Thyroid gland (tissue), 4 donors: ENCODE results near the gene TCF7L2. TPM values are rescaled to one million over a fixed set of nuclear protein-coding genes. Genes with fewer than 3 reads are reported as not detected.

Experiments
- DNase-seq, 2 donors: peaks; one replicate each; pipeline ENCODE4 v3.0.0-alpha.2; 2019
- H3K27ac ChIP-seq, 3 donors: fragments of 200-600 bp; sonication (generic); 1 replicate in 2 of 3; 2 replicates in 1 of 3; pipeline ENCODE4 v1.5.1; 2016 to 2019; ENCODE audit warnings: mild to moderate bottlenecking in 1 of 3, moderate library complexity in 1 of 3
- H3K27me3 ChIP-seq: fragments of 200-600 bp; sonication (generic); one replicate; pipeline ENCODE4 v1.5.1; 2019
- H3K36me3 ChIP-seq, 2 donors: fragments of 200-600 bp; sonication (generic); one replicate each; pipeline ENCODE4 v1.5.1; 2016 to 2019
- H3K4me1 ChIP-seq, 2 donors: fragments of 200-600 bp; sonication (generic); one replicate each; pipeline ENCODE4 v1.5.1; 2017 to 2019
- H3K4me3 ChIP-seq, 3 donors: fragments of 200-600 bp; sonication (generic); replicated peaks in 1 of 3; 1 replicate in 2 of 3; 2 replicates in 1 of 3; pipeline ENCODE4 v1.5.1; 2016; ENCODE audit warnings: mild to moderate bottlenecking in 1 of 3
- H3K9me3 ChIP-seq: fragments of 200-600 bp; sonication (generic); one replicate; pipeline ENCODE4 v1.5.1; 2017
- POLR2A ChIP-seq, 2 donors: fragments of 450-650 bp; IDR thresholded peaks; one replicate each; pipeline ENCODE4 v1.6.1; 2017; ENCODE audit warnings: antibody characterized with exemption in 2 of 2, mild to moderate bottlenecking in 2 of 2, moderate library complexity in 1 of 2
- WGBS, 2 donors: methylation state at CpG; one replicate each; pipeline ENCODE4 v1.1.5; 2017; 5-methylcytosine and 5-hydroxymethylcytosine counted together
- intact Hi-C: fragments of 100-400 bp; cut with DNase I; formaldehyde crosslinking; loops from one replicate; pipeline ENCODE4 v1.15.1; 2023
- total RNA-seq, 4 donors: library from RNA; depleted of rRNA; stranded (reverse); fragments of >200 nt; gene quantifications; one replicate each; pipeline ENCODE4 v1.2.3, GENCODE V29; 2016
- TF ChIP-seq, protein P1 (sequence below), 6 experiments: fragments of 200-600 bp in 3 of 6; fragments of 450-650 bp in 3 of 6; sonication (generic) in 3 of 6; IDR thresholded peaks; one replicate each; pipeline ENCODE4 v1.5.1; 2016 to 2019; ENCODE audit warnings: antibody characterized with exemption in 6 of 6, mild to moderate bottlenecking in 2 of 6, inconsistent platforms in 1 of 6, moderate library complexity in 1 of 6

The TCF7L2 gene
- total RNA-seq, 4 donors from 2014 or later: 16.2 to 67.1 (median 25.3) TPM

DNA sequence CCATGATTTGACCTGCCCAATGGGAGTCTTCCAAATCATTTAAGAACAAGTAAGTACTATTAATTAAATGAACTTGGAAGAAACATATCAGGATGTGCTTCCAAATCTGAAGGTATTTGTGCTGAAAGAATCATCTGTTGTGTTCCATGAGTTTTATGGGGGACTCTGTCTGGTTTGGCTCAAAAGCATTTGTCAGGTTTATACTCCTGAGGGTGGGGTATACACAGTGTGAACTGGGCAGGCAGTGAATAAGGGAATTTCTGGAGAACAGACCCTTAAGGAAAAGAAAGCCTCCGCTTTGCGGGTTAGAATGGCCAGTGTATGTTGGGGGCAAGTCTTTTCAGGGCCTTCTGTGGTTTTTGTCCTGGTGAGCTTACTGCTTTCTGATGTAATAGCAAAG, 29.9 kb downstream of the TCF7L2 start:
- WGBS, 2 donors: 95 to 96% methylated on average over 2 of the region's 2 CpGs
- no peak for TF ChIP-seq POLR2A (IDR thresholded peaks at IDR 0.05)
- TF ChIP-seq, protein P1, sequence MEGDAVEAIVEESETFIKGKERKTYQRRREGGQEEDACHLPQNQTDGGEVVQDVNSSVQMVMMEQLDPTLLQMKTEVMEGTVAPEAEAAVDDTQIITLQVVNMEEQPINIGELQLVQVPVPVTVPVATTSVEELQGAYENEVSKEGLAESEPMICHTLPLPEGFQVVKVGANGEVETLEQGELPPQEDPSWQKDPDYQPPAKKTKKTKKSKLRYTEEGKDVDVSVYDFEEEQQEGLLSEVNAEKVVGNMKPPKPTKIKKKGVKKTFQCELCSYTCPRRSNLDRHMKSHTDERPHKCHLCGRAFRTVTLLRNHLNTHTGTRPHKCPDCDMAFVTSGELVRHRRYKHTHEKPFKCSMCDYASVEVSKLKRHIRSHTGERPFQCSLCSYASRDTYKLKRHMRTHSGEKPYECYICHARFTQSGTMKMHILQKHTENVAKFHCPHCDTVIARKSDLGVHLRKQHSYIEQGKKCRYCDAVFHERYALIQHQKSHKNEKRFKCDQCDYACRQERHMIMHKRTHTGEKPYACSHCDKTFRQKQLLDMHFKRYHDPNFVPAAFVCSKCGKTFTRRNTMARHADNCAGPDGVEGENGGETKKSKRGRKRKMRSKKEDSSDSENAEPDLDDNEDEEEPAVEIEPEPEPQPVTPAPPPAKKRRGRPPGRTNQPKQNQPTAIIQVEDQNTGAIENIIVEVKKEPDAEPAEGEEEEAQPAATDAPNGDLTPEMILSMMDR (IDR thresholded peaks at IDR 0.05): no peak

DNA sequence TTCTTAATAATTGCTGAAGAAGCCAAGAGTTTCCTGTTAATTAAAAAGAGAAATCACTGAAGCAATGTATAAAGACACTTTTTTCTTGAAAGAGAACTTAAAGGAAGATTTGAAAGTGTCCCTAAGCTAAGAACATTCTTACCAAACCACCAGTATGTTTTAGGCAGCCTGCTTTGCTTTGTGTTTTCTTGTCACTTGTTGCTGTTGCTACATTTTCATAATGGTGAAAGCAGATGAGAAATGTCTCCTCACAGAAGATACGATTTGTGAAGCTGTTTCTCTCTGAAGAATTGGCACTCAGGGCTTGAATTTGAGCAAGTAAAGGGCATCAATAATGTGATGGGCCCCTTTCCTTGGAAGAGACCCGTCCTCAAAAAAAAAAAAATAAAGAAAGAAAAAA, 30.9 kb downstream of the TCF7L2 start:
- peaks cover 13 to 21% of the 10 kb centered on the region in 2 donors for H3K4me1 ChIP-seq
- H3K9me3 ChIP-seq: no peaks in the 10 kb centered on the region
- WGBS, 2 donors: 68 to 76% methylated on average over 2 of the region's 2 CpGs
- H3K4me3 ChIP-seq: no peak overlapping the region
- intact Hi-C loops: no loop called here
- DNase-seq: no peak
- H3K36me3 ChIP-seq: no peaks in the 10 kb centered on the region
- TF ChIP-seq, protein P1 (IDR thresholded peaks at IDR 0.05): no peak
- no peak overlapping the region for H3K27ac ChIP-seq
- no peaks in the 10 kb centered on the region for H3K27me3 ChIP-seq

More for the DNA sequence above, 29.9 kb downstream of the TCF7L2 start:
- no peaks in the 10 kb centered on the region for H3K36me3 ChIP-seq
- H3K9me3 ChIP-seq: no peaks in the 10 kb centered on the region
- intact Hi-C loops: no loop called here
- H3K4me3 ChIP-seq: no peak overlapping the region
- no peak overlapping the region for H3K27ac ChIP-seq
- H3K27me3 ChIP-seq: no peaks in the 10 kb centered on the region
- H3K4me1 ChIP-seq: peaks cover 13 to 16% of the 10 kb centered on the region in 2 donors
- no peak for DNase-seq

DNA sequence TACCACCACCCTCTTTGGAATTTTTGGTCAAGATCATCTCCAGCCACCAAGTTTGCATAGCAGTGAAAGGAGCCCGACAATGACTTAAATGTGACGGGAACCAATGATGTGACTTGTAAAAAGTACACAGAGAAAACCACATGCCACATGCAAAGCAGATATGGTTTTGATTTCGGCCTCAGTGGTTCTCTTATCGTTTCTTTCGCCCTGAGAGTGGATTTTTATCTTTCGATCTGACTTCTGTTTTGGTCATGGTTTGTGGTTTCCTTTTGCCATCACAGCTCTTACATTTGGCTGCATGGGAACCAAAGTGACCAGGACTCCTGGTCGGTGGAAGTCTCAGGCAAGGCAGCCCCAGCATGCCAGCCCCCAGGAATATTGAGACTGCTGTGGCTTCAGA, 31.5 kb downstream of the TCF7L2 start:
- WGBS, 2 donors: 30 to 47% methylated on average over 7 of the region's 7 CpGs
- Histone ChIP-seq H3K27me3 (no peaks in the 10 kb centered on the region), H3K4me1 (peaks cover 13 to 21% of the 10 kb centered on the region in 2 donors), H3K4me3 (no peak overlapping the region), H3K36me3 (no peaks in the 10 kb centered on the region), H3K9me3 (no peaks in the 10 kb centered on the region), H3K27ac (no peak overlapping the region)
- TF ChIP-seq, protein P1 (IDR thresholded peaks at IDR 0.05): no peak
- TF ChIP-seq POLR2A (IDR thresholded peaks at IDR 0.05): no peak
- intact Hi-C loops: no loop called here
- no peak for DNase-seq

DNA sequence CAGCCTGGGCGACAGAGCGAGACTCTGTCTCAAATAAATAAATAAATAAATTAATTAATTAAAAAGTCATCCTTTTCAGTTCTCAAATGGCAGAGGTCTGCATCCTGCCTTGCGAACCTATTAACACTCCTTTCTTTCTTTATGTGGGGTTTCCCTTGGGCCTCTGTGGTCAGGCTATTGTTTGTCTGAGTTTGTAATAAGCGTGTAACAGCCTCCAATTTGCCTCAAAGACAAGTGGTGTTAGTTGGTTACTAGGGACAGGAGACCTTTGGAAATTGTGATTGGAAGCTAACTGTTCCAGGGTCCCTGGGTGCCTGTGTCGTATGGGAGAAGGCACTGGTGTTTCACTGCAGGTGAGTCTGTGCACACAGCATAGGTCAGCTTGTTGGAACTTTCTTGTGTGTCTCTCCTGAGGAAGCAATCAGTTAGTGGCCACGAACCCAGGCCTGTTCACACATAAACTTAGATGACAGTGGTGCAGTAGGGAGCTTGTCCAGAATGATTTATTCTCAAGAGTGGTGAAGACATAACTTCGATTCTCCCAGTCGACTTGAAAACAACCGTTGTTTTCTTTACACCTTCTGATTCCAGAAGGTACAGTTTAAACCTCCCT, 33.5 kb downstream of the TCF7L2 start:
- no peaks in the 10 kb centered on the region for H3K36me3 ChIP-seq
- H3K4me3 ChIP-seq: no peak overlapping the region
- H3K9me3 ChIP-seq: no peaks in the 10 kb centered on the region
- peaks cover 19 to 21% of the 10 kb centered on the region in 2 donors for H3K4me1 ChIP-seq
- TF ChIP-seq, protein P1 (IDR thresholded peaks at IDR 0.05): no peak
- TF ChIP-seq POLR2A (IDR thresholded peaks at IDR 0.05): no peak
- DNase-seq: no peak
- H3K27me3 ChIP-seq: no peaks in the 10 kb centered on the region
- intact Hi-C loops: no loop called here
- 75 to 77% methylated on average over 8 to 9 of the region's 9 CpGs for WGBS, 2 donors
- no peak overlapping the region for H3K27ac ChIP-seq

DNA sequence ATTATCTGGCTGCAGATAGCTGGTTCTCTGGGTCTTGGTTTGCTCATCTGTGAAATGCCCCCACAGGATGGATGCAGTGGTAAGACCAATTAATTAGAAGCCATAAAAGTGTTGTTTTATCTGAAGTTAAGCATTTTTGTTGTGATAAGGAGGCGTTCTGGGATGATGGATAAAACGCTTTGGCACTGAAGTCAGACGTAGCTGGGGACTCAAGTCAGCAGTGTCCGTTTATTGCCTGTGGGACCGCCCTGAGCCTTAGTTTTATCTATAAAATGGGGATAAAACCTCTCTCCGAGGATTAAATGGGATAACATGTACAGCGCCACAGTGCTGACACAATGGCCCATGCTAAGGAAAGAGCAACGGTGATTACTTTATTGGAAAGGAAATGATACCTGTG, 34.7 kb downstream of the TCF7L2 start:
- Histone ChIP-seq H3K27me3 (no peaks in the 10 kb centered on the region), H3K36me3 (no peaks in the 10 kb centered on the region), H3K4me3 (no peak overlapping the region), H3K9me3 (no peaks in the 10 kb centered on the region), H3K27ac (no peak overlapping the region), H3K4me1 (peaks cover 19 to 21% of the 10 kb centered on the region in 2 donors)
- 87 to 90% methylated on average over 8 of the region's 8 CpGs for WGBS, 2 donors
- DNase-seq: no peak
- intact Hi-C loops: no loop called here
- TF ChIP-seq POLR2A (IDR thresholded peaks at IDR 0.05): no peak
- TF ChIP-seq, protein P1 (IDR thresholded peaks at IDR 0.05): no peak
